GM12878 (cell line): ENCODE measurements around the gene SPRY2. TPM values are rescaled to one million over a fixed set of nuclear protein-coding genes. Genes with fewer than 3 reads are reported as not detected.

Experiments
- ATAC-seq: fragments of 200-7000 bp; cut with Tn5 transposase; 3 replicates; pipeline ENCODE4 v1.9.1; 2020; ENCODE audit warnings: mild to moderate bottlenecking, moderate library complexity
- BruUV-seq: library from RNA; stranded (reverse); fragments of 400-500 nt; replicated peaks from 2 replicates; lab custom pipeline; 2021; lab: Mats Ljungman, UMichigan
- CTCF ChIA-PET: fragments of 300-600 bp; sonication (Branson Sonifier 250); formaldehyde crosslinking; extraction: SDS; loops from one replicate; lab custom pipeline; 2021; ENCODE audit warnings: inconsistent platforms; lab: Yijun Ruan, JAX
- POLR2A ChIA-PET: fragments of 350-600 bp; formaldehyde crosslinking; extraction: SDS; loops from one replicate; lab custom pipeline; 2021; ENCODE audit warnings: inconsistent platforms; lab: Charles Lee
- RAD21 ChIA-PET: fragments of 300-600 bp; sonication (Branson Sonifier 250); formaldehyde crosslinking; loops from one replicate; lab custom pipeline; 2023; ENCODE audit warnings: antibody characterized with exemption; ENCODE audit not compliant: unreplicated experiment; lab: Charles Lee
- SMC1A ChIA-PET: fragments of 300-600 bp; sonication (Branson Sonifier 250); formaldehyde crosslinking; loops from one replicate; lab custom pipeline; 2023; ENCODE audit not compliant: unreplicated experiment, uncharacterized antibody; lab: Charles Lee
- DNase-seq: peaks from one replicate; pipeline ENCODE4 v3.0.0-alpha.2; 2011; ENCODE audit warnings: low read depth, low spot score
- FAIRE-seq: peaks from 3 replicates; lab custom pipeline; 2011; peaks lifted over from hg19 to GRCh38; lab: Jason Lieb, UNC
- H2AFZ ChIP-seq: 2 replicates; pipeline ENCODE4 v1.6.0; 2011; ENCODE audit warnings: low read depth, low read length, control low read depth; ENCODE audit not compliant: control insufficient read depth
- H3K27ac ChIP-seq: 2 replicates; pipeline ENCODE4 v1.5.1; 2011; ENCODE audit warnings: control low read depth; ENCODE audit not compliant: control insufficient read depth, insufficient read depth
- H3K27me3 ChIP-seq, 2 experiments: replicated peaks in 1 of 2; 2 replicates each; pipeline versions ENCODE4 v1.6.0 to v1.6.1; 2011; ENCODE audit warnings: low read length in 1 of 2; ENCODE audit not compliant: control insufficient read depth in 2 of 2, insufficient read depth in 2 of 2
- H3K36me3 ChIP-seq, 2 experiments: 2 replicates each; pipeline ENCODE4 v1.5.1; 2011; ENCODE audit warnings: low read length in 1 of 2; ENCODE audit not compliant: control insufficient read depth in 2 of 2, insufficient read depth in 2 of 2
- H3K4me1 ChIP-seq: 2 replicates; pipeline ENCODE4 v1.6.1; 2011; ENCODE audit warnings: mild to moderate bottlenecking, low read length, moderate library complexity, mixed read lengths; ENCODE audit not compliant: control insufficient read depth, insufficient read depth
- H3K4me2 ChIP-seq: 2 replicates; pipeline ENCODE4 v1.6.0; 2011; ENCODE audit warnings: control low read depth; ENCODE audit not compliant: control insufficient read depth, insufficient read depth
- H3K4me3 ChIP-seq: fragments of 200-600 bp; sonication (generic); 2 replicates; pipeline ENCODE4 v1.5.1; 2016
- H3K79me2 ChIP-seq: 2 replicates; pipeline ENCODE4 v1.6.0; 2011; ENCODE audit warnings: low read length; ENCODE audit not compliant: control insufficient read depth, insufficient read depth
- H3K9ac ChIP-seq: 2 replicates; pipeline ENCODE4 v1.8.0; 2011; ENCODE audit warnings: low read length, control low read depth, mixed read lengths; ENCODE audit not compliant: control insufficient read depth, insufficient read depth
- H3K9me3 ChIP-seq: replicated peaks from 3 replicates; pipeline ENCODE4 v1.5.1; 2011; ENCODE audit warnings: mild to moderate bottlenecking, low read length; ENCODE audit not compliant: control insufficient read depth, insufficient read depth
- H4K20me1 ChIP-seq: 2 replicates; pipeline ENCODE4 v1.6.0; 2011; ENCODE audit not compliant: control insufficient read depth, insufficient read depth
- ETV6 ChIP-seq, 2 experiments: fragments of 450-650 bp in 1 of 2; IDR thresholded peaks in 1 of 2; conservative IDR thresholded peaks in 1 of 2; 2 replicates each; pipeline ENCODE4 v1.6.1; 2014; ENCODE audit warnings: antibody characterized with exemption in 1 of 2, borderline replicate concordance in 1 of 2, low read depth in 1 of 2, mild to moderate bottlenecking in 1 of 2, moderate library complexity in 1 of 2
- NKRF ChIP-seq: fragments of 450-650 bp; conservative IDR thresholded peaks from 2 replicates; pipeline ENCODE4 v1.6.1; 2017; ENCODE audit warnings: mild to moderate bottlenecking, moderate library complexity
- TBL1XR1 ChIP-seq: IDR thresholded peaks from 2 replicates; pipeline ENCODE4 v1.6.1; 2012; ENCODE audit warnings: low read depth, low read length, improper control_type of control experiment
- WGBS: methylation state at CpG from one replicate; pipeline ENCODE4 v1.1.6; 2016; ENCODE audit warnings: low lambda C conversion rate; ENCODE audit not compliant: insufficient replicate concordance, insufficient coverage; ENCODE audit errors: missing lambda C conversion rate; 5-methylcytosine and 5-hydroxymethylcytosine counted together
- in situ Hi-C: fragments of 300-500 bp; cut with MboI; formaldehyde crosslinking; loops from 9 replicates; pipeline ENCODE4 v1.14.3; 2018; ENCODE audit warnings: mixed read lengths
- intact Hi-C: fragments of 100-400 bp; cut with micrococcal nuclease; formaldehyde crosslinking; loops from one replicate; pipeline ENCODE4 v1.14.2; 2022; ENCODE audit not compliant: unreplicated experiment
- polyA plus RNA-seq, 11 experiments: library from polyadenylated mRNA; depleted of rRNA in 4 of 11; unstranded in 6 of 11; stranded (reverse) in 5 of 11; fragments of >200 nt; fragmentation: Nextera tagmentation in 4 of 11; fragmentation: Illumina TruSeq in 1 of 11; extraction: Ambion mirVana in 4 of 11; extraction: Trizol in 1 of 11; gene quantifications; 1 replicate in 1 of 11; 2 replicates in 10 of 11; pipeline versions ENCODE4 v1.2.1 to v1.2.3, GENCODE V29; 2011 to 2016; ENCODE audit warnings: inconsistent platforms in 2 of 11, missing spikeins in 2 of 11, low read depth in 1 of 11
- total RNA-seq, 4 experiments: library from RNA; depleted of rRNA in 3 of 4; stranded (reverse); fragments of >200 nt in 3 of 4; fragmentation: Illumina TruSeq in 1 of 4; extraction: Trizol in 1 of 4; gene quantifications; 2 replicates each; pipeline versions ENCODE4 v1.2.1 to v1.2.3, GENCODE V29; 2013 to 2021
- TF ChIP-seq, protein P1 (sequence below): IDR thresholded peaks from 2 replicates; pipeline ENCODE4 v1.6.1; 2011; ENCODE audit warnings: low read depth, low read length, improper control_type of control experiment, borderline replicate concordance

Gene SPRY2
- total and polyA plus RNA-seq, 10 of the 15 experiments (the other 5 are each of a cell fraction or from before 2014, with no cell fraction given), result 1.8 to 82.1 (median 9.2) TPM

DNA sequence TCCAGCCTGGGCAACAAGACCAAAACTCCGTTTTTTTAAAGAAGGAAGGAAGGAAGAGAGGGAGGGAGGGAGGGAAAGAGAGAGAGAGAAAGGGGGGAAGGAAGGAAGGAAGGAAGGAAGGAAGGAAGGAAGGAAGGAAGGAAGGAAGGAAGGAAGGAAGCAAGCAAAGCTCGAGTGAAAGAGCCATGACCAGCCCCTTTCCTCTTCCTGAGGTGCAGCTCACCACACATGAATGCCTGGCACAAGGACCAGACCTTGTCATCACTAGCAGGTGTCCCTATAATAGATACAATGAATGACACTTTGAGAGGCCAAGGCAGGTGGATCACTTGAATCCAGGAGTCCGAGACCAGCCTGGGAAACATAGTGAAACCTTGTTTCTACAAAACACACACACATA lies 31.0 kb downstream of the SPRY2 start:
- FAIRE-seq (no peak), DNase-seq (no peak), ATAC-seq (no peak)
- Histone ChIP-seq H3K9me3 (no peaks in the 10 kb centered on the region), H3K4me1 (no peaks in the 10 kb centered on the region), H3K9ac (no peak overlapping the region), H3K4me2 (no peak overlapping the region), H2AFZ (no peak overlapping the region), H3K79me2 (no peaks in the 10 kb centered on the region), H3K27me3 (no peaks in the 10 kb centered on the region), H4K20me1 (no peaks in the 10 kb centered on the region), H3K36me3 (no peaks in the 10 kb centered on the region), H3K4me3 (no peak overlapping the region), H3K27ac (no peak overlapping the region)
- TF ChIP-seq, protein P1, sequence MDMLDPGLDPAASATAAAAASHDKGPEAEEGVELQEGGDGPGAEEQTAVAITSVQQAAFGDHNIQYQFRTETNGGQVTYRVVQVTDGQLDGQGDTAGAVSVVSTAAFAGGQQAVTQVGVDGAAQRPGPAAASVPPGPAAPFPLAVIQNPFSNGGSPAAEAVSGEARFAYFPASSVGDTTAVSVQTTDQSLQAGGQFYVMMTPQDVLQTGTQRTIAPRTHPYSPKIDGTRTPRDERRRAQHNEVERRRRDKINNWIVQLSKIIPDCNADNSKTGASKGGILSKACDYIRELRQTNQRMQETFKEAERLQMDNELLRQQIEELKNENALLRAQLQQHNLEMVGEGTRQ, result no peak
- TF ChIP-seq TBL1XR1, result no peak
- no peak for TF ChIP-seq NKRF
- TF ChIP-seq ETV6 (conservative IDR thresholded peaks at IDR 0.05 in 1 of 2, IDR thresholded peaks at IDR 0.05 in 1 of 2; ENCODE audit: borderline replicate concordance in 1 of 2, low read depth in 1 of 2), result peak in 1 of 2 experiments; percentile 56; a peak in 2 of 4 replicates
- 14% methylated on average over 2 of the region's 3 CpGs for WGBS
- intact Hi-C loops, result loop anchor here (5.0 kb wide), 1 partner anchor 53 kb away; no protein-coding TSS in a partner anchor
- in situ Hi-C loops, result no loop called here
- POLR2A ChIA-PET, result no interaction called here
- BruUV-seq, result no TSS peak
- CTCF ChIA-PET, result interaction anchor here (0.9 kb wide), 1 partner anchor 666 kb away, joined by 3 read pairs; no protein-coding TSS in a partner anchor
- SMC1A ChIA-PET, result interaction anchor here (0.8 to 1.6 kb wide), 5 partner anchors 13 to 537 kb away, joined by 3 to 6 read pairs (median 3); no protein-coding TSS in a partner anchor
- RAD21 ChIA-PET, result interaction anchor here (0.8 to 1.2 kb wide), 2 partner anchors 11 to 631 kb away, joined by 3 read pairs; no protein-coding TSS in a partner anchor
